ENCODE results near the gene PTPRT.

DNA sequence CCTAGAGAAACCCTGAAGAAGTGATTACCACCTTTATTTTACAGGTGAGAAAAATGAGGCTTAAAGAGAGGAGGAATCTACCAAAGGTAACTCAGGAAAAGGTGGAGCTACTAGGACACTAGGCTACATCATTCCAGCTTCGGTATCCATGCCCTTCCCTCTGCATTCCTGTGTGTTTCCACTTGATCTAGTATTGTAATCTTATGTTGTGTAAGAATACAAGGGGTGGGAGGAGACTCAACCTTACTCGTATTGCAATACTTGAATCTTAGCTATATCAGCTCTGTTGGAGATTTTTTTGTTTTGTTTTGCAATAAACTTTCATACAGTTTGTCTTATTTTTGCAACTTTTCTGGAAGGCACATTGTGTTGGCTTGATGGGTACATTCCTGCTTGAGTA is 742.4 kb downstream of the PTPRT start:
- TF ChIP-seq CTCF (conservative IDR thresholded peaks at IDR 0.05; ENCODE audit: low read depth, low read length) (no peak), EZH2 (IDR thresholded peaks at IDR 0.05; ENCODE audit: low read length, unreplicated experiment) (no peak)

Measured in PC-3 (cell line).